HFF-Myc (cell line): ENCODE measurements around the gene C1orf21.

Source experiments
- DNase-seq: peaks from one replicate; pipeline ENCODE4 v3.0.0-alpha.2; 2011; ENCODE audit warnings: low read depth; ENCODE audit errors: extremely low read depth
- H3K4me3 ChIP-seq: replicated peaks from 2 replicates; pipeline ENCODE4 v1.5.1; 2011; ENCODE audit warnings: low read depth, mild to moderate bottlenecking, control low read depth, low read length
- TF ChIP-seq, protein P1 (sequence below): IDR thresholded peaks from 2 replicates; pipeline ENCODE4 v1.5.1; 2012; ENCODE audit warnings: mild to moderate bottlenecking, low read depth, low read length, control low read depth; ENCODE audit errors: missing control alignments

Gene C1orf21

DNA sequence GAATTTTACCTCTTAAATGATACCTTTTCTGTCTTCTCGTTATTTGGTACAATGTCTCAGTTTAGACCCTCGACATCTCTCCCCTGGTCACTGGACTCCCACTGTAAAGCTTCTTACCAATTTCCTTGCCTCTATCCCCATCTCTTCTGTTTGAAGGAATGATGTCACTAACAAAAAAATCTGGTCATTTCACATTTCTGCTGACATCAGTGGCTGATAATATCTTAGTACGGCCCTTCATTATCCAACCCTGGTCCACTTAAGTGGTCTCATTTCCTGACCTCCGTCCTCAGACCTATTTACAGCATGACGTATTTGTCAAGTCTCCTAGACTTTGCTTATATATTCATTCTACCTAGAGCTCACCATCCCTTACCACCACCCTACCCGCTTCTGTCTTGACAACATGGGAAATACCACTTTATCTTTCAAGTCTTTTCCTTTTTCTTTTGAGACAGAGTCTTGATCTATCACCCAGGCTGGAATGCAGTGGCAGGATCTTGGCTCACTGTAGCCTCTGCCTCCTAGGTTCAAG lies 60.9 kb downstream of the C1orf21 start:
- DNase-seq, result no peak
- no peak overlapping the region for H3K4me3 ChIP-seq
- TF ChIP-seq, protein P1, sequence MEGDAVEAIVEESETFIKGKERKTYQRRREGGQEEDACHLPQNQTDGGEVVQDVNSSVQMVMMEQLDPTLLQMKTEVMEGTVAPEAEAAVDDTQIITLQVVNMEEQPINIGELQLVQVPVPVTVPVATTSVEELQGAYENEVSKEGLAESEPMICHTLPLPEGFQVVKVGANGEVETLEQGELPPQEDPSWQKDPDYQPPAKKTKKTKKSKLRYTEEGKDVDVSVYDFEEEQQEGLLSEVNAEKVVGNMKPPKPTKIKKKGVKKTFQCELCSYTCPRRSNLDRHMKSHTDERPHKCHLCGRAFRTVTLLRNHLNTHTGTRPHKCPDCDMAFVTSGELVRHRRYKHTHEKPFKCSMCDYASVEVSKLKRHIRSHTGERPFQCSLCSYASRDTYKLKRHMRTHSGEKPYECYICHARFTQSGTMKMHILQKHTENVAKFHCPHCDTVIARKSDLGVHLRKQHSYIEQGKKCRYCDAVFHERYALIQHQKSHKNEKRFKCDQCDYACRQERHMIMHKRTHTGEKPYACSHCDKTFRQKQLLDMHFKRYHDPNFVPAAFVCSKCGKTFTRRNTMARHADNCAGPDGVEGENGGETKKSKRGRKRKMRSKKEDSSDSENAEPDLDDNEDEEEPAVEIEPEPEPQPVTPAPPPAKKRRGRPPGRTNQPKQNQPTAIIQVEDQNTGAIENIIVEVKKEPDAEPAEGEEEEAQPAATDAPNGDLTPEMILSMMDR, result no peak

DNA sequence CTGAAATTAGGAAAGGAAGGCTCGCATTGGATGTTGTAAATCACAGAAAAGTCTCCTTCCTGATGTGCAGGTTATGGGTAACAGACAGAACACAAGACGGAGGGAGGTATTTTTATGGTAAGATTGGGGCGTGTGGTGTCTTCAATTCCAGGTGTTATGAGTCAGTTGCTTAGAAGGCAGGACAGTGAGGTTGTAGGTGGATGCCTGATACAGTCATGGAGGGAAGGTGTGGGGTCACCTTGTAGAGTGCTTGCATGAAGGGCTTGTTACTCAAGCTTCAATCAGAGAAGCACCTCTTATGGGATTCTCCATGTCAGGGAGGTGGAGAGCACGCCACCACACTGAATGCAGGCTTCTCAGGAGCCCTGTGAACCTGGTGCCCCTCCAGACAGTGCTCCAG lies 63.1 kb downstream of the C1orf21 start:
- H3K4me3 ChIP-seq, result no peak overlapping the region
- no peak for DNase-seq
- TF ChIP-seq, protein P1, result no peak

DNA sequence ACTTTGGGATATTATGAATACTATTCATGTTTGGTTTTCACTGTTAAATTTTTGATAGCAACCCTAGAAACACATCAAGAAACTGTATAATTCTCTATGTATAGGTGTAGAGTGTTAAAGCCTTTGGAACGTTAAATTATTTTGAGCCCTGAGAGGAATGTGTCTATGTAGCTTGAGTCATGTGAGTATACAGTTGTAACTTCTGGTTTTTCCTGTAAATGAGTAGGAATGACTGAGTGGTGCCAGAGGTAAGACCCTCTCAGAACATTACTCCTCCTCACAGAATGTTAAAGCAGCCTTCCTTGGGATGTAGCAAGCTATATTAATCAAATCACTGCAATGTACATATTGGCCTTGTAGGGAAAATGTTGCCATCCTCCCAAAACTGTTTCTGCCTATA lies 69.0 kb downstream of the C1orf21 start:
- H3K4me3 ChIP-seq, result no peak overlapping the region
- no peak for DNase-seq
- TF ChIP-seq, protein P1, result no peak

DNA sequence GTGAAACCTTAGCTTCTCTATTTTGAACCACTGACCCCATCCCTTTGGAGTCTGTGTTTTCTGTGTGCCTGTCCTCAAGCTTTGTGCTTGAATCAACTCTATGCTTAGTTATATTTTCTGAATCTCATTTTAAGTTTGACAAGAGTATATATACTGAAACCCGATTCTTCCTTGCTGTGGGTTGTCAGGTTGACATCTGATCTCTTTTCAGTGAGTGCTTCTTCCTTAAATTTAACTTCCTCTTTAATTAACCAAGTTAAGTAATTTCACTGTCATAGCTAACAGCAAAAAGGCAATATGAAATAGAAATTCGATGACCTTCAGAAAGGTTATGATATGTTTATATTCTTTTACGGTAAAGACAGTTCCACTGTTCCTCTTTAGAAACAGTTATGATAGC lies 69.4 kb downstream of the C1orf21 start:
- TF ChIP-seq, protein P1, result no peak
- no peak overlapping the region for H3K4me3 ChIP-seq
- DNase-seq, result no peak

DNA sequence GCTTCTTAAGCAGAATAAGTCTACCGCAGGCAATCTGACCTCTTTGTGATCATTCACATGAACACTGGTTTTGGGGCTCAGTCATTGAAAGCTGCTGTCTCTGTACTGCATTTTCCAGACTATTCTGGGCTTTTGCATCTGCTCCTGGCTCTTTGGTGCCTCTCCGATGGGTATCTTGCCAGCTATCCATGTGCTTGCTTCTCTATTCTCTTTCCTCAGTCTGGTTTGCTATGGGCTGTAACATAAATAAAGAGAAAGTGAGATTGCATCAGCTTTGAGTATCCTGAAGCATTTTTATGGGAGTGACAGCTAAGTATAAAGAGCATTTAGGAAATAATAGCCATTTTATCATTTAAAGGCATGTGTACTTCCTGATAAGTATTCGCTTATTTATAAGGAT lies 70.7 kb downstream of the C1orf21 start:
- H3K4me3 ChIP-seq, result no peak overlapping the region
- DNase-seq, result no peak
- TF ChIP-seq, protein P1, result no peak

DNA sequence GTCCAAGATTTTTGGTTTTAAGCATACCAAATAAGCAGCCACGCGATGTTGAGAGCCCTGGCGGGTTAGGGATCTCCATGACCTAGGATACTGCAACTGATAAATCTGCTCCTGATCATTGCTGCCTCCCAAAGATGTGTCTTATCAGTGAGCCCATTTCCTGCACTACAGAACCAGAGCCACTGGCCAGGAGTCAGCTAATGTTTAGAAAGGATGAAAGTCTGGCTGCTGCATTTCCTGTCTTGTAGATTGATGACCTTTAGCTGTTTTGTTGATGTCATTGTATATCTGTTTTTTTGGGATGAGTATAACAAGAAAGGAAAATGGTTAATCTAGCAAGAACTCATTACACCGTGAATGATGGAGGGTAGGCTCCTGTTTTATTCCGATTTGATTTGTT lies 74.5 kb downstream of the C1orf21 start:
- no peak for DNase-seq
- TF ChIP-seq, protein P1, result no peak
- H3K4me3 ChIP-seq, result no peak overlapping the region

DNA sequence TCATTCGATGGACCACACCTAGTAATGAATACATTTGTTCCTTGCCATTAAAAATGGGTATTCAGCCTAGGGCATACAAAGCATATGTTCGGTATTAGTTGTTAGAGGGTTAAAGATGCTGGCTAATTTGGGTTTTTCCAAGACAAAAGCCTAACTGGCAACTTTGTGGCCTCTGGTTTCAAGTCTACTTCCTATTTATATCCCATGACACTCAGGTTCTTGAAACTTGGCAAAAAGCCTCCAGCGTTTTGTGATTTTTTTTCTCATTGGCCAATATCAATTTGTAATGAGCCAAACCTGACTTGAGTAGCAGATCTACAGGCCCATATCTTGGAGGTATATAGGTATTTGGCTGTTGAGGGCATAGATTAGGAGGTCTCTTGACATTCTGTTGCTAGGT lies 75.3 kb downstream of the C1orf21 start:
- no peak for DNase-seq
- TF ChIP-seq, protein P1, result no peak
- H3K4me3 ChIP-seq, result no peak overlapping the region
